Keratinocyte (primary cell): ENCODE measurements around the gene FBRSL1.

Experiments
- CTCF ChIP-seq, 3 experiments: IDR thresholded peaks in 1 of 3; conservative IDR thresholded peaks in 1 of 3; optimal IDR thresholded peaks in 1 of 3; 2 replicates in 2 of 3; 3 replicates in 1 of 3; pipeline versions ENCODE3 to v1.5.1; 2011; ENCODE audit warnings: low read length in 3 of 3, mild to moderate bottlenecking in 3 of 3, moderate library complexity in 2 of 3, control low read depth in 1 of 3, inconsistent platforms in 1 of 3; ENCODE audit not compliant: insufficient read depth in 2 of 3; ENCODE audit errors: extremely low read depth in 1 of 3
- EZH2 ChIP-seq: IDR thresholded peaks from one replicate; pipeline ENCODE4 v1.6.1; 2012; ENCODE audit warnings: inconsistent platforms, mild to moderate bottlenecking, low read length, moderate library complexity

- TF ChIP-seq CTCF (optimal IDR thresholded peaks at IDR 0.05 in 1 of 3, IDR thresholded peaks at IDR 0.05 in 1 of 3, conservative IDR thresholded peaks at IDR 0.05 in 1 of 3; ENCODE audit: extremely low read depth in 1 of 3, insufficient read depth in 2 of 3, low read length in 3 of 3) (no peak), EZH2 (no peak)
Measured at GRCh38 chr12:132535019-132535418, 45.1 kb downstream of the FBRSL1 start.
